GM12874 (cell line): ENCODE data around the gene ACOT7.
A peak's percentile ranks its signal among the peaks of the same experiment; 100 is the strongest.

Experiments used
- TF ChIP-seq, protein P1 (sequence below): IDR thresholded peaks from 2 replicates; pipeline ENCODE4 v1.5.1; 2011; ENCODE audit warnings: low read depth, mild to moderate bottlenecking, control low read depth, low read length, moderate library complexity; ENCODE audit not compliant: insufficient read depth

The ACOT7 gene

GRCh38 chr1:6351480-6352137 lies 42.0 kb downstream of the ACOT7 start:
- TF ChIP-seq, protein P1, sequence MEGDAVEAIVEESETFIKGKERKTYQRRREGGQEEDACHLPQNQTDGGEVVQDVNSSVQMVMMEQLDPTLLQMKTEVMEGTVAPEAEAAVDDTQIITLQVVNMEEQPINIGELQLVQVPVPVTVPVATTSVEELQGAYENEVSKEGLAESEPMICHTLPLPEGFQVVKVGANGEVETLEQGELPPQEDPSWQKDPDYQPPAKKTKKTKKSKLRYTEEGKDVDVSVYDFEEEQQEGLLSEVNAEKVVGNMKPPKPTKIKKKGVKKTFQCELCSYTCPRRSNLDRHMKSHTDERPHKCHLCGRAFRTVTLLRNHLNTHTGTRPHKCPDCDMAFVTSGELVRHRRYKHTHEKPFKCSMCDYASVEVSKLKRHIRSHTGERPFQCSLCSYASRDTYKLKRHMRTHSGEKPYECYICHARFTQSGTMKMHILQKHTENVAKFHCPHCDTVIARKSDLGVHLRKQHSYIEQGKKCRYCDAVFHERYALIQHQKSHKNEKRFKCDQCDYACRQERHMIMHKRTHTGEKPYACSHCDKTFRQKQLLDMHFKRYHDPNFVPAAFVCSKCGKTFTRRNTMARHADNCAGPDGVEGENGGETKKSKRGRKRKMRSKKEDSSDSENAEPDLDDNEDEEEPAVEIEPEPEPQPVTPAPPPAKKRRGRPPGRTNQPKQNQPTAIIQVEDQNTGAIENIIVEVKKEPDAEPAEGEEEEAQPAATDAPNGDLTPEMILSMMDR: no peak

- TF ChIP-seq, protein P1: no peak
Measured at GRCh38 chr1:6350416-6351088, 43.0 kb downstream of the ACOT7 start.

GRCh38 chr1:6349254-6349943 lies 44.2 kb downstream of the ACOT7 start:
- TF ChIP-seq, protein P1: no peak

DNA sequence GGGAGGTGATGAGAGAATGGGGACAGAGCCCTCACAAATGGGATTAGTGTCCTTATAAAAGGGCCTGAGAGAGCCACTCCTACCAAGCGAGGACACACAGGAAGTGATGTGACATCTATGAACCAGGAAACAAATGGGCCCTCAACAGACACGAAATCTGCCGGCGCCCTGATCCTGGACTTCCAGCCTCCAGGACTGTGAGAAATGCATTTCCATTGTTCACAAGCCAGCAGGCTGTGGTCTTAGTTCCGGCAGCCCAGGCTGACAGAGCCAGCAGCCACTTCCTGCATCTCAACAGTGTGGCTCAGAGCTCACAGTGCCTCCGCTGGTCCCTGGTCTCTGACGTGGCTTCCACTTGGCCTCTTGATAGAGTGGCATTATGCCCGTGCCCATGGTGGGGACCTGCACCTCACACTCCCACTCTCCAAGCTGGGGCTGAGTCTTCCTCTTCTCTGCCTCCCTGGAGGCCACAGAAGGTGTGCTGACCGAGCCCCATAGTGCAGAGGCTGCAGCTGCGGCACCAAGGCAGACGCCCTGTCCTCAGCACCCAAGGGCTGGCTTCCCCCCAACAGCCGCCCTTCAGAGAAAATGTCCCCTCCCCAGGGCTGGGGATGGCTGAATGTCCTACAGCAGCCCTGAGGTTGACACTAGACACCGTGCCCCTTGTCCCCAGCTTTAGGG lies 44.9 kb downstream of the ACOT7 start:
- TF ChIP-seq, protein P1: no peak

- TF ChIP-seq, protein P1: peak; percentile 94
Measured at GRCh38 chr1:6347641-6348487, 45.7 kb downstream of the ACOT7 start.

- TF ChIP-seq, protein P1: no peak
Measured at GRCh38 chr1:6345460-6345859, 48.1 kb downstream of the ACOT7 start.
